ENCODE results near the gene PUS7L.

DNA sequence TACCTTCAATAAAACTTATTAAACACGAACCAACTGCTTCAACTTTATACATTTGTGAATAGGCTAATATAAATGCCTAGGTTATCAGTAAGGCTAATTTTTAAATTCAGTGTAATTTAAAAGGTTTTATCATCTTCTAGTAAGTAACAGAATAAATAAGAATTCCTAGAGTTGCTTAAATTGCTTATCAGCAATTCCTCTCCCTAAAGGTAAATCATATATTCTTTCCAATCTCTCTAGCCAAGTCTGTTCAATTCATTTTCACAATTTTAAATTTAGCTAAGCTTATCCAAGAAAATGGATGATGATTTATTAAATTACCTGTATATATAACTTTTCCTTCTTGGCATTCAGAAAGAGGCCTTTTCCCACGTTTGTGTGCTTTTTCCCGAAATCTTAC lies 4.6 kb downstream of the PUS7L start:
- no peak for TF ChIP-seq CTCF (IDR thresholded peaks at IDR 0.05; ENCODE audit: low read depth, low read length)
- no peak for TF ChIP-seq POLR2A (IDR thresholded peaks at IDR 0.05; ENCODE audit: extremely low read depth, insufficient read length)
